IMR-90 (cell line): ENCODE results near the gene KAZN. TPM values are rescaled to one million over a fixed set of nuclear protein-coding genes. Genes with fewer than 3 reads are reported as not detected.

ENCODE experiments used
- ATAC-seq: fragments of 200-7000 bp; cut with Tn5 transposase; 2 replicates; pipeline ENCODE4 v1.9.1; 2020; ENCODE audit warnings: low read depth, mild to moderate bottlenecking, moderate library complexity
- BruUV-seq: library from RNA; stranded (reverse); fragments of 400-500 nt; replicated peaks from 2 replicates; lab custom pipeline; 2021; lab: Mats Ljungman, UMichigan
- CTCF ChIA-PET: fragments of 300-600 bp; formaldehyde crosslinking; extraction: SDS; loops from one replicate; lab custom pipeline; 2021; ENCODE audit warnings: antibody characterized with exemption; lab: Yijun Ruan, JAX
- POLR2A ChIA-PET: fragments of 300-600 bp; sonication (Branson Sonifier 250); formaldehyde crosslinking; loops from one replicate; lab custom pipeline; 2022; ENCODE audit warnings: antibody characterized with exemption; ENCODE audit not compliant: unreplicated experiment; lab: Charles Lee
- DNase-seq: peaks from one replicate; pipeline ENCODE4 v3.0.0; 2013
- H2AFZ ChIP-seq: replicated peaks from 2 replicates; pipeline ENCODE3; 2013; ENCODE audit warnings: low read length, mild to moderate bottlenecking; ENCODE audit not compliant: poor library complexity
- H2AK5ac ChIP-seq: 2 replicates; pipeline ENCODE4 v1.6.1; 2013; ENCODE audit warnings: low read depth, low read length, inconsistent platforms
- H2AK9ac ChIP-seq: replicated peaks from 2 replicates; pipeline ENCODE3; 2013; ENCODE audit warnings: mild to moderate bottlenecking, low read depth, low read length, moderate library complexity; ENCODE audit not compliant: poor library complexity
- H2BK120ac ChIP-seq: 2 replicates; pipeline ENCODE4 v1.6.1; 2013; ENCODE audit warnings: low read depth, low read length, inconsistent platforms
- H2BK15ac ChIP-seq: 3 replicates; pipeline ENCODE4 v1.6.1; 2013; ENCODE audit warnings: low read depth, low read length, inconsistent platforms
- H2BK20ac ChIP-seq: 2 replicates; pipeline ENCODE4 v1.6.1; 2013; ENCODE audit warnings: low read depth, mild to moderate bottlenecking, inconsistent platforms, low read length, moderate library complexity
- H2BK5ac ChIP-seq: 2 replicates; pipeline ENCODE4 v1.6.1; 2013; ENCODE audit warnings: mild to moderate bottlenecking, low read depth, low read length, inconsistent platforms; ENCODE audit not compliant: poor library complexity, severe bottlenecking
- H3K14ac ChIP-seq: replicated peaks from 2 replicates; pipeline ENCODE4 v1.6.1; 2013; ENCODE audit warnings: low read depth, low read length, inconsistent platforms
- H3K18ac ChIP-seq: 2 replicates; pipeline ENCODE4 v1.6.1; 2013; ENCODE audit warnings: low read depth, low read length, control low read depth
- H3K23ac ChIP-seq: 2 replicates; pipeline ENCODE4 v1.6.1; 2013; ENCODE audit warnings: low read depth, low read length, inconsistent platforms
- H3K27ac ChIP-seq: 2 replicates; pipeline ENCODE4 v1.5.1; 2013; ENCODE audit warnings: mild to moderate bottlenecking, control low read depth, low read length; ENCODE audit not compliant: insufficient read depth
- H3K27me3 ChIP-seq: 2 replicates; pipeline ENCODE4 v1.6.1; 2013; ENCODE audit warnings: low read length; ENCODE audit not compliant: control insufficient read depth, insufficient read depth
- H3K36me3 ChIP-seq: 2 replicates; pipeline ENCODE4 v1.6.1; 2013; ENCODE audit warnings: low read length, mixed read lengths; ENCODE audit not compliant: control insufficient read depth, insufficient read depth
- H3K4ac ChIP-seq: 2 replicates; pipeline ENCODE4 v1.6.1; 2013; ENCODE audit warnings: low read depth, low read length, inconsistent platforms
- H3K4me1 ChIP-seq: 2 replicates; pipeline ENCODE4 v1.6.1; 2013; ENCODE audit warnings: low read length, mixed read lengths; ENCODE audit not compliant: control insufficient read depth, insufficient read depth
- H3K4me2 ChIP-seq: 2 replicates; pipeline ENCODE4 v1.6.1; 2013; ENCODE audit warnings: low read depth, mild to moderate bottlenecking, control low read depth, low read length, moderate library complexity
- H3K4me3 ChIP-seq: 2 replicates; pipeline ENCODE4 v1.5.1; 2013; ENCODE audit warnings: low read depth, mild to moderate bottlenecking, control low read depth, low read length, moderate library complexity; ENCODE audit not compliant: insufficient read depth
- H3K56ac ChIP-seq: 2 replicates; pipeline ENCODE4 v1.6.1; 2013; ENCODE audit warnings: low read length, inconsistent platforms; ENCODE audit not compliant: insufficient read depth; ENCODE audit errors: extremely low read depth
- H3K79me1 ChIP-seq, 2 experiments: 2 replicates each; pipeline ENCODE4 v1.6.1; 2013; ENCODE audit warnings: low read length in 2 of 2, inconsistent platforms in 1 of 2, low read depth in 1 of 2
- H3K9ac ChIP-seq: 2 replicates; pipeline ENCODE4 v1.6.1; 2013; ENCODE audit warnings: low read depth, low read length, control low read depth
- H3K9me1 ChIP-seq: 2 replicates; pipeline ENCODE4 v1.6.1; 2013; ENCODE audit warnings: low read length, inconsistent platforms; ENCODE audit not compliant: insufficient read depth
- H3K9me3 ChIP-seq: 2 replicates; pipeline ENCODE4 v1.6.1; 2013; ENCODE audit warnings: low read length; ENCODE audit not compliant: control insufficient read depth, insufficient read depth
- H4K20me1 ChIP-seq: 2 replicates; pipeline ENCODE4 v1.6.1; 2013; ENCODE audit warnings: low read length, inconsistent platforms; ENCODE audit not compliant: insufficient read depth
- H4K5ac ChIP-seq: 2 replicates; pipeline ENCODE4 v1.6.1; 2013; ENCODE audit warnings: mild to moderate bottlenecking, low read depth, low read length, control low read depth
- H4K8ac ChIP-seq, 2 experiments: 2 replicates each; pipeline ENCODE4 v1.6.1; 2013; ENCODE audit warnings: low read depth in 2 of 2, low read length in 2 of 2, control low read depth in 1 of 2, inconsistent platforms in 1 of 2
- H4K91ac ChIP-seq: 2 replicates; pipeline ENCODE4 v1.6.1; 2013; ENCODE audit warnings: low read depth, low read length, inconsistent platforms; ENCODE audit not compliant: insufficient read depth
- BHLHE40 ChIP-seq: fragments of 150-350 bp; IDR thresholded peaks from 2 replicates; pipeline ENCODE4 v1.6.1; 2016; ENCODE audit warnings: mild to moderate bottlenecking, low read depth, low read length
- CEBPB ChIP-seq: IDR thresholded peaks from 2 replicates; pipeline ENCODE4 v1.6.1; 2012; ENCODE audit warnings: low read depth, low read length, improper control_type of control experiment
- CHD1 ChIP-seq: IDR thresholded peaks from 2 replicates; pipeline ENCODE4 v1.6.1; 2012; ENCODE audit warnings: low read depth, low read length, improper control_type of control experiment
- FOS ChIP-seq: fragments of 150-350 bp; IDR thresholded peaks from 2 replicates; pipeline ENCODE4 v1.6.1; 2016; ENCODE audit warnings: low read depth, low read length
- MAFK ChIP-seq: IDR thresholded peaks from 2 replicates; pipeline ENCODE4 v1.6.1; 2012; ENCODE audit warnings: low read depth, low read length, improper control_type of control experiment
- MAZ ChIP-seq: IDR thresholded peaks from 2 replicates; pipeline ENCODE4 v1.6.1; 2012; ENCODE audit warnings: low read depth, mild to moderate bottlenecking, low read length, improper control_type of control experiment, moderate library complexity, borderline replicate concordance
- MXI1 ChIP-seq: IDR thresholded peaks from 2 replicates; pipeline ENCODE4 v1.6.1; 2012; ENCODE audit warnings: low read depth, mild to moderate bottlenecking, low read length, moderate library complexity, borderline replicate concordance
- NFE2L2 ChIP-seq: fragments of 150-350 bp; IDR thresholded peaks from 2 replicates; pipeline ENCODE4 v1.6.1; 2016; ENCODE audit warnings: low read depth, mild to moderate bottlenecking, low read length
- POLR2A ChIP-seq: IDR thresholded peaks from 2 replicates; pipeline ENCODE4 v1.6.1; 2012; ENCODE audit warnings: mild to moderate bottlenecking, low read depth, low read length
- RAD21 ChIP-seq: IDR thresholded peaks from 2 replicates; pipeline ENCODE4 v1.6.1; 2012; ENCODE audit warnings: low read length, improper control_type of control experiment
- RCOR1 ChIP-seq: IDR thresholded peaks from 2 replicates; pipeline ENCODE4 v1.6.1; 2012; ENCODE audit warnings: mild to moderate bottlenecking, low read length, improper control_type of control experiment; ENCODE audit not compliant: insufficient replicate concordance
- RFX5 ChIP-seq: IDR thresholded peaks from 2 replicates; pipeline ENCODE4 v1.8.0; 2012; ENCODE audit warnings: low read depth, mild to moderate bottlenecking, low read length, moderate library complexity
- SMC3 ChIP-seq: fragments of 150-350 bp; IDR thresholded peaks from 2 replicates; pipeline ENCODE4 v1.6.1; 2016; ENCODE audit warnings: low read depth, mild to moderate bottlenecking, antibody characterized with exemption, low read length, moderate library complexity
- WGBS, 2 experiments: methylation state at CpG; one replicate each; pipeline versions ENCODE4 v1.1.5 to v1.1.7; 2013; ENCODE audit warnings: missing lambda C conversion rate in 2 of 2; ENCODE audit not compliant: insufficient read length in 1 of 2; ENCODE audit errors: extremely low coverage in 2 of 2; 5-methylcytosine and 5-hydroxymethylcytosine counted together
- dilution Hi-C: fragments of 300-500 bp; cut with HindIII; formaldehyde crosslinking; loops from one replicate; pipeline ENCODE4 v1.14.3; 2018; ENCODE audit warnings: low sequenced_read_pairs; ENCODE audit not compliant: unreplicated experiment
- in situ Hi-C: fragments of 300-500 bp; cut with MboI; formaldehyde crosslinking; loops from 3 replicates; pipeline ENCODE4 v1.14.3; 2019; ENCODE audit warnings: low sequenced_read_pairs, inconsistent platforms, mixed read lengths
- intact Hi-C: fragments of 100-400 bp; cut with micrococcal nuclease; formaldehyde crosslinking; loops from 2 replicates; pipeline ENCODE4 v1.10.0; 2022
- polyA plus RNA-seq, 3 experiments: library from polyadenylated mRNA; depleted of rRNA; stranded (reverse); fragments of >200 nt; gene quantifications; 2 replicates each; pipeline ENCODE4 v1.2.3, GENCODE V29; 2012; ENCODE audit warnings: low replicate concordance in 1 of 3
- total RNA-seq: library from RNA; depleted of rRNA; stranded (reverse); fragments of >200 nt; gene quantifications from 2 replicates; pipeline ENCODE4 v1.2.3, GENCODE V29; 2012
- TF ChIP-seq, protein P1 (sequence below): fragments of 150-350 bp; IDR thresholded peaks from 2 replicates; pipeline ENCODE4 v1.6.1; 2017; ENCODE audit warnings: mild to moderate bottlenecking, antibody characterized with exemption, low read length, low read depth
- TF ChIP-seq, protein P2 (sequence below): fragments of 150-350 bp; IDR thresholded peaks from 2 replicates; pipeline ENCODE4 v1.6.1; 2016; ENCODE audit warnings: low read depth, mild to moderate bottlenecking, low read length, moderate library complexity, borderline replicate concordance
- TF ChIP-seq, protein P3 (sequence below): conservative IDR thresholded peaks from 2 replicates; pipeline ENCODE4 v1.5.1; 2012; ENCODE audit warnings: mild to moderate bottlenecking, low read depth, low read length, improper control_type of control experiment

Gene KAZN
- total and polyA plus RNA-seq, 2 of the 4 experiments (the other 2 are of a cell fraction), result 5.2 to 10.5 TPM

DNA sequence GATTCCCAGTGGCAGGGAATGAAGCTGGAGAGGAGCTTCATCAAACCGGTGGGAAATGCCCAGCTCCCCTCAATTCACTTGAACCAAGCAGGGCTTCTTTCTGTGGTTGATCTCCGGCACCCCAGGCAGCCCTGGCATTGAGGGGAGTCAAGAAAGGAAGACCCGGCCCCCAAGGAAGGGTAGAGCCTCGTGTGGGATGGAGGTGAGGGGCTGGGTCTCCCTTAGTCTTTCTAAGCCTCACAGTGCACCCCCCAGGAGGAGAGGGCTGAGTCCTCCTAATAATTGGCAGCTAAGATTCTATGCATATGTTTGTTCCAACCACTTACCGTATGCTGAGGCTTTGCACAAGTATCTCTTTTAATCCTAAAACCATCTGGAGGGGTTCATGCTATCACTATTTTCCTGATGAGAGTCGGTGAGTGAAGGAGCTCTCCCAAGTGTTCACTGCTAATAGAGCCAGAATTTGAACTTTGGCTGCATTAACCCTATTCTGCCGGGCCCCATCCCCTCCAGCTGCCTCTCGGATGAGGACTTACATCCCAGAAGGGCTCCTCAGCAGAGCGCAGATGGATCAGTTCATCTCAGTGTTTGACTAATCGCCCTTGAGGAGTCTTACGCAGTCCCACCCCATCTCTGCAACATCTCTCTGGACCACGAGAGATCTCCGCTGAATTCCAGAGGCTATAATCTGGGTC lies 521.9 kb downstream of the KAZN start:
- Histone ChIP-seq H3K4me2 (no peak overlapping the region), H3K36me3 (no peaks in the 10 kb centered on the region), H2BK120ac (no peak overlapping the region), H3K14ac (no peak overlapping the region), H3K4ac (no peak overlapping the region), H3K27ac (no peak overlapping the region), H4K8ac (no peak overlapping the region), H3K4me3 (no peak overlapping the region), H2BK15ac (no peak overlapping the region), H3K56ac (no peak overlapping the region), H2BK20ac (no peak overlapping the region), H3K18ac (no peak overlapping the region), H3K79me1 (no peaks in the 10 kb centered on the region), H4K20me1 (no peaks in the 10 kb centered on the region), H4K91ac (no peak overlapping the region), H2AK5ac (no peak overlapping the region), H2AK9ac (no peak overlapping the region), H3K9me1 (no peaks in the 10 kb centered on the region), H4K5ac (no peak overlapping the region), H3K4me1 (no peaks in the 10 kb centered on the region), H3K9me3 (no peaks in the 10 kb centered on the region), H2BK5ac (no peak overlapping the region), H3K9ac (no peak overlapping the region), H2AFZ (no peak overlapping the region), H3K27me3 (peaks cover 40% of the 10 kb centered on the region), H3K23ac (no peak overlapping the region)
- TF ChIP-seq, protein P1, sequence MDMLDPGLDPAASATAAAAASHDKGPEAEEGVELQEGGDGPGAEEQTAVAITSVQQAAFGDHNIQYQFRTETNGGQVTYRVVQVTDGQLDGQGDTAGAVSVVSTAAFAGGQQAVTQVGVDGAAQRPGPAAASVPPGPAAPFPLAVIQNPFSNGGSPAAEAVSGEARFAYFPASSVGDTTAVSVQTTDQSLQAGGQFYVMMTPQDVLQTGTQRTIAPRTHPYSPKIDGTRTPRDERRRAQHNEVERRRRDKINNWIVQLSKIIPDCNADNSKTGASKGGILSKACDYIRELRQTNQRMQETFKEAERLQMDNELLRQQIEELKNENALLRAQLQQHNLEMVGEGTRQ, result no peak
- TF ChIP-seq NFE2L2, result no peak
- TF ChIP-seq POLR2A, result no peak
- TF ChIP-seq MXI1, result no peak
- no peak for TF ChIP-seq FOS
- TF ChIP-seq, protein P2, sequence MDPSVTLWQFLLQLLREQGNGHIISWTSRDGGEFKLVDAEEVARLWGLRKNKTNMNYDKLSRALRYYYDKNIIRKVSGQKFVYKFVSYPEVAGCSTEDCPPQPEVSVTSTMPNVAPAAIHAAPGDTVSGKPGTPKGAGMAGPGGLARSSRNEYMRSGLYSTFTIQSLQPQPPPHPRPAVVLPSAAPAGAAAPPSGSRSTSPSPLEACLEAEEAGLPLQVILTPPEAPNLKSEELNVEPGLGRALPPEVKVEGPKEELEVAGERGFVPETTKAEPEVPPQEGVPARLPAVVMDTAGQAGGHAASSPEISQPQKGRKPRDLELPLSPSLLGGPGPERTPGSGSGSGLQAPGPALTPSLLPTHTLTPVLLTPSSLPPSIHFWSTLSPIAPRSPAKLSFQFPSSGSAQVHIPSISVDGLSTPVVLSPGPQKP, result no peak
- no peak for TF ChIP-seq MAFK
- no peak for TF ChIP-seq RCOR1
- TF ChIP-seq SMC3, result no peak
- TF ChIP-seq RFX5, result no peak
- TF ChIP-seq MAZ, result no peak
- TF ChIP-seq CEBPB, result no peak
- TF ChIP-seq, protein P3, sequence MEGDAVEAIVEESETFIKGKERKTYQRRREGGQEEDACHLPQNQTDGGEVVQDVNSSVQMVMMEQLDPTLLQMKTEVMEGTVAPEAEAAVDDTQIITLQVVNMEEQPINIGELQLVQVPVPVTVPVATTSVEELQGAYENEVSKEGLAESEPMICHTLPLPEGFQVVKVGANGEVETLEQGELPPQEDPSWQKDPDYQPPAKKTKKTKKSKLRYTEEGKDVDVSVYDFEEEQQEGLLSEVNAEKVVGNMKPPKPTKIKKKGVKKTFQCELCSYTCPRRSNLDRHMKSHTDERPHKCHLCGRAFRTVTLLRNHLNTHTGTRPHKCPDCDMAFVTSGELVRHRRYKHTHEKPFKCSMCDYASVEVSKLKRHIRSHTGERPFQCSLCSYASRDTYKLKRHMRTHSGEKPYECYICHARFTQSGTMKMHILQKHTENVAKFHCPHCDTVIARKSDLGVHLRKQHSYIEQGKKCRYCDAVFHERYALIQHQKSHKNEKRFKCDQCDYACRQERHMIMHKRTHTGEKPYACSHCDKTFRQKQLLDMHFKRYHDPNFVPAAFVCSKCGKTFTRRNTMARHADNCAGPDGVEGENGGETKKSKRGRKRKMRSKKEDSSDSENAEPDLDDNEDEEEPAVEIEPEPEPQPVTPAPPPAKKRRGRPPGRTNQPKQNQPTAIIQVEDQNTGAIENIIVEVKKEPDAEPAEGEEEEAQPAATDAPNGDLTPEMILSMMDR, result no peak
- TF ChIP-seq RAD21, result no peak
- no peak for TF ChIP-seq CHD1
- TF ChIP-seq BHLHE40, result no peak
- intact Hi-C loops (no loop called here), dilution Hi-C loops (no loop called here), in situ Hi-C loops (no loop called here)
- ATAC-seq (no peak), DNase-seq (no peak)
- ChIA-PET POLR2A (no interaction called here), CTCF (interaction anchor here (1.4 kb wide), 1 partner anchor 8 kb away, joined by 4 read pairs; no protein-coding TSS in a partner anchor)
- BruUV-seq, result no TSS peak
- 73% methylated on average over 2 of the region's 13 CpGs; no CpG with 5 or more reads in 1 of the 2 experiments for WGBS, 2 experiments
